ENCODE data around the gene ALK.

DNA sequence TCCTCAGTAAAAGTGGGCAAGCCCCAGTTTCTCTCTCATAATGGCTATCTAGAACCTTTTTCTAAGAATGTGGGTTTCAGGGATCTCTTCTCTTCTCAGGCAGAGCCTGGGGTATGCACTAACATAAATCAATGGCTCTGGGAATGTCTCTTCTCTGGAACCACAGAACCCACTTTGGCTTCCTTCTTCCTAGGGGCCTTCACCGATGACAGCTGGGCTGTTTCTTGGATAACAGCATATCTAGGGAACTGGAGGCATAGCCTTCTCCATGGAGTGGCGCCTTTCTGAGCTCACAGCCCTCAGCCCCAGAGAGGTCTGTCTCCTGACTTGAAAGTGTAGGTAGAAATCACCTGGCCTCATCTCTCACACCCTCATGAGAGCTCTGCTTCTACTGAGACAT lies 558.3 kb downstream of the ALK start:
- TF ChIP-seq CTCF (IDR thresholded peaks at IDR 0.05) (no peak), POLR2A (IDR thresholded peaks at IDR 0.05) (no peak)
